Mesendoderm (in vitro differentiated cells): ENCODE measurements around the gene TSPAN14.

Experiments used
- DNase-seq: peaks from one replicate; pipeline ENCODE4 v3.0.0; 2013
- H2AK5ac ChIP-seq: 2 replicates; pipeline ENCODE4 v1.6.1; 2013; ENCODE audit warnings: low read length, inconsistent platforms
- H2BK120ac ChIP-seq: 2 replicates; pipeline ENCODE4 v1.6.1; 2013; ENCODE audit warnings: low read depth, mild to moderate bottlenecking, low read length, moderate library complexity, mixed read lengths
- H2BK15ac ChIP-seq: replicated peaks from 2 replicates; pipeline ENCODE4 v1.6.1; 2013; ENCODE audit warnings: low read depth, mild to moderate bottlenecking, moderate library complexity
- H2BK5ac ChIP-seq: 2 replicates; pipeline ENCODE4 v1.6.1; 2013; ENCODE audit warnings: low read length, inconsistent platforms
- H3K18ac ChIP-seq: 2 replicates; pipeline ENCODE4 v1.6.1; 2013; ENCODE audit warnings: mild to moderate bottlenecking, low read length, mixed read lengths
- H3K23ac ChIP-seq: one replicate; pipeline ENCODE4 v1.6.1; 2013; ENCODE audit warnings: low read length
- H3K27ac ChIP-seq: 2 replicates; pipeline ENCODE4 v1.5.1; 2013; ENCODE audit warnings: low read depth, mild to moderate bottlenecking, inconsistent platforms, low read length, moderate library complexity
- H3K27me3 ChIP-seq: 2 replicates; pipeline ENCODE4 v1.6.1; 2013; ENCODE audit warnings: low read length, control low read depth, mild to moderate bottlenecking, inconsistent platforms; ENCODE audit not compliant: insufficient read depth, poor library complexity
- H3K36me3 ChIP-seq: 2 replicates; pipeline ENCODE4 v1.6.1; 2013; ENCODE audit warnings: low read length, inconsistent platforms; ENCODE audit not compliant: control insufficient read depth, insufficient read depth
- H3K4ac ChIP-seq: one replicate; pipeline ENCODE4 v1.6.1; 2013; ENCODE audit warnings: low read depth, mild to moderate bottlenecking, low read length, moderate library complexity
- H3K4me1 ChIP-seq: 2 replicates; pipeline ENCODE4 v1.6.1; 2013; ENCODE audit warnings: low read depth, low read length, inconsistent platforms; ENCODE audit not compliant: control insufficient read depth
- H3K4me2 ChIP-seq: 2 replicates; pipeline ENCODE4 v1.6.1; 2013; ENCODE audit warnings: low read length
- H3K4me3 ChIP-seq: 2 replicates; pipeline ENCODE4 v1.5.1; 2013; ENCODE audit warnings: mild to moderate bottlenecking, low read length
- H3K56ac ChIP-seq: one replicate; pipeline ENCODE4 v1.6.1; 2013; ENCODE audit warnings: low read length
- H3K79me1 ChIP-seq: 2 replicates; pipeline ENCODE4 v1.6.1; 2013; ENCODE audit warnings: low read length, inconsistent platforms
- H3K79me2 ChIP-seq: 2 replicates; pipeline ENCODE4 v1.6.1; 2013; ENCODE audit warnings: mild to moderate bottlenecking, low read length; ENCODE audit not compliant: control insufficient read depth, insufficient read depth
- H3K9ac ChIP-seq: 2 replicates; pipeline ENCODE4 v1.6.1; 2013; ENCODE audit warnings: low read length, inconsistent platforms
- H4K5ac ChIP-seq: one replicate; pipeline ENCODE4 v1.6.1; 2013; ENCODE audit warnings: low read length
- H4K8ac ChIP-seq: one replicate; pipeline ENCODE4 v1.6.1; 2013; ENCODE audit warnings: low read depth, mild to moderate bottlenecking, control low read depth, low read length, moderate library complexity
- WGBS: extraction: QIAGEN DNeasy Blood & Tissue Kit; methylation state at CpG from one replicate; pipeline ENCODE4 v1.1.7; 2013; ENCODE audit warnings: low lambda C conversion rate, missing lambda C conversion rate; ENCODE audit not compliant: insufficient coverage; ENCODE audit errors: extremely low coverage; 5-methylcytosine and 5-hydroxymethylcytosine counted together

Gene TSPAN14

DNA sequence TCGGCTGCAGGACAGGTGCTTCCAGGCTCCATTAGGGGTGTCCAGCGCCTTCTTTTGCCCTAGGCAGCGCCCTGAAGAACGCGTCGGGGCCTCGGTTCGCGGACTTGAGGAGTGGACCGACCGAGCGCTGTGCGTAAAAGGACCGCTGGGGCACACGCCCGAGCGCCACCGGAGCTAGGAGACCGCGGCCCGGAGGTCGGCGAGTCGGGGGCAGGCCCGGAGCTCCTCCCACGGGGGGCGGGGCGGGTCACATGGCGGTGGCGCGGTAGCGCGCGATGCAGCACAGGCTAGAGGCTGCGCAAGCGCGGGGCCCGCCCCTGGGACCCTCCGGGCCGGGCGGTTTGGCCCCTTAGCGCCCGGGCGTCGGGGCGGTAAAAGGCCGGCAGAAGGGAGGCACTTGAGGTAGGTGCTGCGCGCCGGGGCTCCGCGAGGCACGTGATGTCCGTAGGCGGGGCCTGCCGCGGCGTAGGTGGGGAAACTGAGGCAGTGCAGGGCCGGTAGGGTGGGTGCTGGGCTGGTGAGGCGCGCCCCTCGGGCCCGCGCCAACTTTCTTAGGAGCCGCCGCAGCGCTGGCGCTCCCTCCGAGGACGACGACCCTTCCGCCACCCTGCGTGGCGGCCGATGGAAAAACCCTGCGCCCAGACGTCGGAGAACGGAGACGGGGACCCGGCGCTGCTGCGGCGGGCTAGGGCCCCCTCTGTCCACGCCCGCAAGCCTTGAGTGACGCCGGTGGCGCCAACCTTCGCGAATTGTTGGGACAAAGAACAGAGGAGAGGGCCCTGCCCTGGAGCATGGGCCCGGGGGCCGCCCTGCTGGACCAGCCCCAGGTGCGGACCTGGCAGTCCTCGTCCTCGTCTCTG is 45.6 kb upstream of the TSPAN14 start, which contains the start of gene PRXL2A:
Gene PRXL2A (plus strand): TSS at position 310 of the 860 bp plus-strand sequence. CDS start 11,917 bp downstream, outside the sequence.
- peak within 1 kb of the TSS; percentile 62 for H3K18ac ChIP-seq
- peak within 1 kb of the TSS; percentile 77 for H3K4me3 ChIP-seq
- no peak within 1 kb of the TSS for H3K23ac ChIP-seq
- peaks cover 18% of the 10 kb centered on the region for H3K79me1 ChIP-seq
- no peak within 1 kb of the TSS for H2BK120ac ChIP-seq
- peak; percentile 90 for DNase-seq
- WGBS: no CpG with 5 or more reads among the region's 96 CpGs
- H2AK5ac ChIP-seq: no peak within 1 kb of the TSS
- H3K4me1 ChIP-seq: peaks cover 3% of the 10 kb centered on the region
- no peaks in the 10 kb centered on the region for H3K79me2 ChIP-seq
- no peak within 1 kb of the TSS for H3K4ac ChIP-seq
- H3K36me3 ChIP-seq: no peaks in the 10 kb centered on the region
- H4K8ac ChIP-seq: peak within 1 kb of the TSS; percentile 77
- H2BK15ac ChIP-seq: no peak within 1 kb of the TSS
- peak within 1 kb of the TSS; percentile 97 for H3K4me2 ChIP-seq
- no peak within 1 kb of the TSS for H2BK5ac ChIP-seq
- no peaks in the 10 kb centered on the region for H3K27me3 ChIP-seq
- H3K27ac ChIP-seq: peak within 1 kb of the TSS; percentile 57
- H4K5ac ChIP-seq: no peak within 1 kb of the TSS
- H3K56ac ChIP-seq: peak within 1 kb of the TSS; percentile 96
- peak within 1 kb of the TSS; percentile 94 for H3K9ac ChIP-seq

DNA sequence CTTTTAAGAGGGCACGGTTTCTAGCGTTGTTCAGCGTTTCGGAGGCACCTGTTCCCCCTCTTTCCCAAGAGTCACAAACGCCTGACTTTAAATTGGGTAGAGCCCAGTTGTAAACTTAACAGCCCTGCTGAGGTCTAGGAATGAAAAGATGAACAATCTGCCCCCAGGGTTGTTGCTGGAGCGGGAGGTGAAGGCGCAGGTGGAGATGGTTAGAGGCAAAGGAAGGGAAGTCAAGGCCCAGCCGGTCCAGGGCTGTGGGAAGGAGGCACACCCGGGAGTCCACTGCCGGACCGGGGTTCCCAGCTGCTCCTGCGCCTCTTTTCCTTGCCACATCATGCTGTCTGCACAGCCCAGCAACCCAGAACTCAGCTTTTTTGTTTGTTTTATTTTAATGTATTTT is 45.0 kb upstream of the TSPAN14 start:
- H2BK15ac ChIP-seq: no peak overlapping the region
- H3K27me3 ChIP-seq: no peaks in the 10 kb centered on the region
- H3K9ac ChIP-seq: peak overlapping the region; percentile 94
- H3K4me1 ChIP-seq: peaks cover 8% of the 10 kb centered on the region
- no peaks in the 10 kb centered on the region for H3K79me2 ChIP-seq
- no peak overlapping the region for H3K4ac ChIP-seq
- no CpG with 5 or more reads among the region's 12 CpGs for WGBS
- H3K36me3 ChIP-seq: no peaks in the 10 kb centered on the region
- peak overlapping the region; percentile 62 for H3K18ac ChIP-seq
- H3K4me2 ChIP-seq: peak overlapping the region; percentile 85
- peak overlapping the region; percentile 57 for H3K27ac ChIP-seq
- H3K23ac ChIP-seq: no peak overlapping the region
- H2BK120ac ChIP-seq: no peak overlapping the region
- H3K79me1 ChIP-seq: peaks cover 18% of the 10 kb centered on the region
- H3K56ac ChIP-seq: peak overlapping the region; percentile 96
- no peak overlapping the region for H4K5ac ChIP-seq
- no peak overlapping the region for H2BK5ac ChIP-seq
- peak overlapping the region; percentile 67 for H4K8ac ChIP-seq
- H3K4me3 ChIP-seq: peak overlapping the region; percentile 77
- H2AK5ac ChIP-seq: no peak overlapping the region
- no peak for DNase-seq

DNA sequence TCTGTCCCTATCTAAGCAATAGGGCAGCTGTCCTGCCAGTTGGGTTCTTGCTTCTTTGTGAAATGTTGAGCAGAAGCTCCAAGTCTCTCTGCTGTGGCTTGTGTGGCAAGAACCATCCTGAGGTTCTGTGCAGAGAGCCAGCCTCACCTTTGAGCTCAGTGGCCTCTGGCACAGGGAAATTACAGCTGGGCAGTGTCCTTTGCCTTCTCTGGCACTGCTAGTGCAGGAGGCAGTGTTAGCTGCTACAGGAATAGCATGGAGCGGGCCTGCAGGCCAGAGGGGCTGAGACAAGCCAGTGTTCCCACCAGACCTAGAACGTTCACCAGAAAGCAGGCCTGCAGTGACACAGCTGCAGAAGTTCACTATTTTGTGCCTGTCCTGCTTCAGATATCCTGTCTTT is 44.0 kb upstream of the TSPAN14 start:
- no peak overlapping the region for H3K27ac ChIP-seq
- H3K4me3 ChIP-seq: no peak overlapping the region
- no peak overlapping the region for H2BK5ac ChIP-seq
- no peak overlapping the region for H4K5ac ChIP-seq
- H3K4me2 ChIP-seq: no peak overlapping the region
- no peak overlapping the region for H3K4ac ChIP-seq
- H3K56ac ChIP-seq: peak overlapping the region; percentile 78
- H2AK5ac ChIP-seq: no peak overlapping the region
- H3K9ac ChIP-seq: peak overlapping the region; percentile 6
- H2BK15ac ChIP-seq: no peak overlapping the region
- no peaks in the 10 kb centered on the region for H3K36me3 ChIP-seq
- H3K79me1 ChIP-seq: peaks cover 18% of the 10 kb centered on the region
- peaks cover 8% of the 10 kb centered on the region for H3K4me1 ChIP-seq
- no peak overlapping the region for H2BK120ac ChIP-seq
- WGBS: no CpG with 5 or more reads among the region's 2 CpGs
- H4K8ac ChIP-seq: no peak overlapping the region
- no peaks in the 10 kb centered on the region for H3K27me3 ChIP-seq
- no peak for DNase-seq
- H3K79me2 ChIP-seq: no peaks in the 10 kb centered on the region
- H3K23ac ChIP-seq: no peak overlapping the region
- H3K18ac ChIP-seq: no peak overlapping the region

DNA sequence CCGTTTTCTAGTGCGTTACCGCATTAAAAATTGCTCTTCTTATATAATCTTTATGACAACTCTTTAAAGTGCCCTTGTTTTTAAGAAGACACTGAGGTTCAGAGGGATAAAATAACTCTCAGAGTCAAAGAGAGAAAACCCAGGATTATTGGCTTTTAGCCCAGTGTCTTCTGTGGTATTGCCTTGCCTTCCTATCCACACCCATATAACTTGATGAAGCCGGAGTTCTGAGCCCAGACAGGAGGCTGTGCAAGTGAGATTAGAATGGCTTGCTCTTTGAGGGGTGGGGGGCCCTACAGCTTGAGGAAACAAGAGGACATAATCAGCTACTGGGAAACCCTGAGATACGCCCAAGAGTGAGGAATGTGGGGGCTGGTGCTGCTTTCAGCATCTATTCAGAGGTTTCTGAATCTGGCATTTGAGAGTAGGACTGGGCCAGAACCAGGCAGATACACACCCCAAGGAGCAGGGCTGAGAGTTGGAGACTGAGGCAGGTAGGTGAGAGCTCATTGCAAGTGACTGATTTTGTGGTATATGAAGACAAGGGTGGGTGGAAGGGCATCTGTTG is 43.4 kb upstream of the TSPAN14 start:
- no peak overlapping the region for H3K4ac ChIP-seq
- no CpG with 5 or more reads among the region's 5 CpGs for WGBS
- H3K18ac ChIP-seq: no peak overlapping the region
- H2AK5ac ChIP-seq: no peak overlapping the region
- H4K8ac ChIP-seq: no peak overlapping the region
- H3K9ac ChIP-seq: no peak overlapping the region
- no peak overlapping the region for H3K4me3 ChIP-seq
- H3K23ac ChIP-seq: peak overlapping the region; percentile 30
- no peak overlapping the region for H3K56ac ChIP-seq
- no peak overlapping the region for H3K27ac ChIP-seq
- H2BK5ac ChIP-seq: no peak overlapping the region
- H2BK120ac ChIP-seq: no peak overlapping the region
- no peaks in the 10 kb centered on the region for H3K79me2 ChIP-seq
- H3K27me3 ChIP-seq: no peaks in the 10 kb centered on the region
- H4K5ac ChIP-seq: no peak overlapping the region
- H2BK15ac ChIP-seq: no peak overlapping the region
- no peaks in the 10 kb centered on the region for H3K36me3 ChIP-seq
- peaks cover 18% of the 10 kb centered on the region for H3K79me1 ChIP-seq
- H3K4me1 ChIP-seq: peaks cover 8% of the 10 kb centered on the region
- H3K4me2 ChIP-seq: no peak overlapping the region
- no peak for DNase-seq

DNA sequence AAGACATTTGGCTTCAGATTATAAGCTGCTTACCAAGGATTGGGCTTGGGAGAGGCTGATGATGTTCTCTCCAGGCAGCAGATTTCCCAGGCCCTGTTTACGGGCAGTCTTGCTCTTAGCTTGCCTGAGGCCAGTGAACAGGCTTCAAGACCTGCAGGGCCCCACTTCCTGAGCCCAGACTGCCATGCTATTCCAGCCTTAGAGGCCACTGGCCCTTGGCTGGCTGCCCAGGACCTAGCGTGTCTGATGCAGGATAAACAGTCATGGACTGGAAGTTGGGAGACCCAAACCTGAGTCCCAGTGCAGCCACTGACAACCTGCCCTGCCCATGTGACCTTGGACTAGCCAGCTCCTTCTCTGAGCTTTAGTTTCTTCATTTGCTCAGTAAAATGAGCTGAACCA is 42.8 kb upstream of the TSPAN14 start:
- Histone ChIP-seq H3K27ac (no peak overlapping the region), H2BK15ac (no peak overlapping the region)

More for the DNA sequence above, 42.8 kb upstream of the TSPAN14 start:
- no peak overlapping the region for H3K4ac ChIP-seq
- H3K4me2 ChIP-seq: no peak overlapping the region
- no peak overlapping the region for H2BK120ac ChIP-seq
- peaks cover 14% of the 10 kb centered on the region for H3K4me1 ChIP-seq
- H3K36me3 ChIP-seq: no peaks in the 10 kb centered on the region
- H3K18ac ChIP-seq: no peak overlapping the region
- H3K9ac ChIP-seq: no peak overlapping the region
- H3K56ac ChIP-seq: no peak overlapping the region
- no peaks in the 10 kb centered on the region for H3K79me2 ChIP-seq
- no peak overlapping the region for H2AK5ac ChIP-seq
- no peak overlapping the region for H2BK5ac ChIP-seq
- H3K23ac ChIP-seq: peak overlapping the region; percentile 1
- H3K27me3 ChIP-seq: no peaks in the 10 kb centered on the region
- WGBS: no CpG with 5 or more reads among the region's 2 CpGs
- no peak for DNase-seq
- no peak overlapping the region for H4K8ac ChIP-seq
- H3K4me3 ChIP-seq: no peak overlapping the region
- no peak overlapping the region for H4K5ac ChIP-seq
- peaks cover 20% of the 10 kb centered on the region for H3K79me1 ChIP-seq
